ENCODE measurements around the gene POM121L12.

- TF ChIP-seq PRDM4 (CRISPR knock-in tag; IDR thresholded peaks at IDR 0.05; ENCODE audit: borderline replicate concordance) (no peak), NR1H2 (CRISPR knock-in tag; IDR thresholded peaks at IDR 0.05; ENCODE audit: borderline replicate concordance, low read depth) (no peak), U2AF1 (optimal IDR thresholded peaks at IDR 0.05; ENCODE audit: low read depth, low read length) (no peak), JUN (CRISPR knock-in tag; IDR thresholded peaks at IDR 0.05) (no peak), GTF2F1 (IDR thresholded peaks at IDR 0.05; ENCODE audit: low read length) (no peak), ZNF75D (CRISPR knock-in tag; IDR thresholded peaks at IDR 0.05; ENCODE audit: borderline replicate concordance) (no peak), ZNF274 (CRISPR knock-in tag; IDR thresholded peaks at IDR 0.05) (no peak), CTCF (CRISPR knock-in tag; IDR thresholded peaks at IDR 0.05) (no peak), RNF2 (conservative IDR thresholded peaks at IDR 0.05; ENCODE audit: low read depth) (no peak), POLR2AphosphoS5 (IDR thresholded peaks at IDR 0.05; ENCODE audit: low read depth, low read length) (no peak), CREM (IDR thresholded peaks at IDR 0.05) (no peak), CREM (CRISPR knock-in tag; IDR thresholded peaks at IDR 0.05) (no peak)
Measured at GRCh38 chr7:52992479-52993162, 42.8 kb upstream of the POM121L12 start.

Measured in HepG2 (cell line).